ENCODE results near the gene RNF4.

Gene RNF4

GRCh38 chr4:2446656-2447564, 22.0 kb upstream of the RNF4 start:
- DNase-seq (ENCODE audit: low read depth) = no peak
- no peak for TF ChIP-seq MAX (IDR thresholded peaks at IDR 0.05; ENCODE audit: low read depth, low read length)
- TF ChIP-seq CTCF (IDR thresholded peaks at IDR 0.05; ENCODE audit: low read depth, low read length) = no peak
- TF ChIP-seq MYC (IDR thresholded peaks at IDR 0.05; ENCODE audit: low read depth, low read length) = no peak
- no peak for TF ChIP-seq POLR2A (IDR thresholded peaks at IDR 0.05; ENCODE audit: extremely low read depth, insufficient read length)
- H3K4me3 ChIP-seq (ENCODE audit: low read depth, low read length) = no peak overlapping the region

- H3K4me3 ChIP-seq (ENCODE audit: low read depth, low read length) = no peak overlapping the region
- no peak for TF ChIP-seq MAX (IDR thresholded peaks at IDR 0.05; ENCODE audit: low read depth, low read length)
- no peak for TF ChIP-seq CTCF (IDR thresholded peaks at IDR 0.05; ENCODE audit: low read depth, low read length)
- TF ChIP-seq MYC (IDR thresholded peaks at IDR 0.05; ENCODE audit: low read depth, low read length) = no peak
- no peak for TF ChIP-seq POLR2A (IDR thresholded peaks at IDR 0.05; ENCODE audit: extremely low read depth, insufficient read length)
- DNase-seq (ENCODE audit: low read depth) = no peak
Measured at GRCh38 chr4:2448589-2448988, 20.3 kb upstream of the RNF4 start.

GRCh38 chr4:2449051-2449450, 19.9 kb upstream of the RNF4 start:
- DNase-seq (ENCODE audit: low read depth) = no peak
- H3K4me3 ChIP-seq (ENCODE audit: low read depth, low read length) = no peak overlapping the region
- TF ChIP-seq POLR2A (IDR thresholded peaks at IDR 0.05; ENCODE audit: extremely low read depth, insufficient read length) (no peak), MAX (IDR thresholded peaks at IDR 0.05; ENCODE audit: low read depth, low read length) (no peak), MYC (IDR thresholded peaks at IDR 0.05; ENCODE audit: low read depth, low read length) (no peak), CTCF (IDR thresholded peaks at IDR 0.05; ENCODE audit: low read depth, low read length) (no peak)

GRCh38 chr4:2449511-2450392, 19.2 kb upstream of the RNF4 start:
- no peak for DNase-seq (ENCODE audit: low read depth)
- TF ChIP-seq MYC (IDR thresholded peaks at IDR 0.05; ENCODE audit: low read depth, low read length) = no peak
- TF ChIP-seq POLR2A (IDR thresholded peaks at IDR 0.05; ENCODE audit: extremely low read depth, insufficient read length) = no peak
- no peak for TF ChIP-seq CTCF (IDR thresholded peaks at IDR 0.05; ENCODE audit: low read depth, low read length)
- no peak for TF ChIP-seq MAX (IDR thresholded peaks at IDR 0.05; ENCODE audit: low read depth, low read length)
- no peak overlapping the region for H3K4me3 ChIP-seq (ENCODE audit: low read depth, low read length)

- TF ChIP-seq MYC (IDR thresholded peaks at IDR 0.05; ENCODE audit: low read depth, low read length) = no peak
- TF ChIP-seq POLR2A (IDR thresholded peaks at IDR 0.05; ENCODE audit: extremely low read depth, insufficient read length) = no peak
- TF ChIP-seq CTCF (IDR thresholded peaks at IDR 0.05; ENCODE audit: low read depth, low read length) = no peak
- no peak for TF ChIP-seq MAX (IDR thresholded peaks at IDR 0.05; ENCODE audit: low read depth, low read length)
- DNase-seq (ENCODE audit: low read depth) = no peak
- no peak overlapping the region for H3K4me3 ChIP-seq (ENCODE audit: low read depth, low read length)
Measured at GRCh38 chr4:2450394-2451035, 18.4 kb upstream of the RNF4 start.
